Colonic mucosa (tissue), 4 donors: Measurements from ENCODE around the gene RMND1. TPM values are rescaled to one million over a fixed set of nuclear protein-coding genes. Genes with fewer than 3 reads are reported as not detected.
"Not testable (repeated sequence)": the region's sequence is repeated elsewhere in the genome, so short reads cannot be mapped to it uniquely, and the experiment has no call there.

Experiments used
- DNase-seq: peaks from one replicate; pipeline ENCODE4 v3.0.0-alpha.2; 2020
- H3K27ac ChIP-seq: fragments of 200-600 bp; one replicate; pipeline ENCODE4 v1.8.0; 2021
- H3K27me3 ChIP-seq: fragments of 200-600 bp; one replicate; pipeline ENCODE4 v1.8.0; 2021
- H3K36me3 ChIP-seq: fragments of 200-600 bp; one replicate; pipeline ENCODE4 v1.8.0; 2021
- H3K4me1 ChIP-seq: fragments of 200-600 bp; one replicate; pipeline ENCODE4 v1.8.0; 2021; ENCODE audit warnings: mild to moderate bottlenecking
- H3K4me3 ChIP-seq: fragments of 200-600 bp; one replicate; pipeline ENCODE4 v1.8.0; 2021
- H3K9ac ChIP-seq, 2 donors: one replicate each; pipeline ENCODE4 v1.7.0; 2013; ENCODE audit warnings: control low read depth in 2 of 2, low read depth in 2 of 2, low read length in 2 of 2
- H3K9me3 ChIP-seq: fragments of 200-600 bp; one replicate; pipeline ENCODE4 v1.8.0; 2021
- CTCF ChIP-seq: fragments of 200-600 bp; IDR thresholded peaks from one replicate; pipeline ENCODE4 v1.8.0; 2022; ENCODE audit warnings: antibody characterized with exemption, mild to moderate bottlenecking
- intact Hi-C: fragments of 100-400 bp; cut with DNase I; formaldehyde crosslinking; loops from one replicate; pipeline ENCODE4 v1.14.1; 2022
- total RNA-seq, 2 donors: library from RNA; stranded (reverse); fragmentation: NEBNext Ultra II Directional in 1 of 2; extraction: Animal tissue kit (Norgen Biotek cat#: 25700) in 1 of 2; gene quantifications; one replicate each; pipeline ENCODE4 v1.2.1, GENCODE V29; 2021
- donor health status: healthy.
- donor health status: DM: no; HTN: no; CAD: no.
- donor health status: DM: no; HTN: no; CAD: no.

Gene RMND1
- total RNA-seq, 2 donors from 2014 or later: 20.3 to 20.4 TPM

DNA sequence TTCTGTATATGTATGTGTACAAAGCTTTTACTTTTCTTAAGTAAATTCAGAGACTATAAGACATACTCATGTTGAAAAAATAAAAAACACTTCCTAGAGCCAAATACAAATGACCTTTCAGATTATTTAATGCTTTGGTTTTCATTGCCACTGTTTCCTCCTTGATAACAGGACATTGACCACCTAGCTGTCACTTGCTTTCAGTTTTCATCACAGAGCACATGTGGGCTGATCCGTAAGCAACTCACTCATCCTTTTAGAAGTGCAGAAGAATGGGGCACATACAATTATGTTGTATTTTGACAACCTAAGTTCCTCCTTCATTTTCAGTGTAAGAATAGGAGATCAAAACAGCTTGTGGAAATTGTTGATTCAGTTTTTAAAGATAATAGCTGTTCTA is 66.7 kb downstream of the RMND1 start:
- H3K9ac ChIP-seq: no peak overlapping the region
- intact Hi-C loops: no loop called here
- no peaks in the 10 kb centered on the region for H3K4me1 ChIP-seq
- no peak overlapping the region for H3K27ac ChIP-seq
- H3K4me3 ChIP-seq: no peak overlapping the region
- no peaks in the 10 kb centered on the region for H3K27me3 ChIP-seq
- DNase-seq: no peak
- H3K9me3 ChIP-seq: no peaks in the 10 kb centered on the region
- TF ChIP-seq CTCF: no peak
- H3K36me3 ChIP-seq: no peaks in the 10 kb centered on the region

GRCh38 chr6:151384151-151384550 is 67.8 kb downstream of the RMND1 start:
- intact Hi-C loops: no loop called here
- no peak overlapping the region for H3K9ac ChIP-seq
- no peak for TF ChIP-seq CTCF
- no peak overlapping the region for H3K4me3 ChIP-seq
- DNase-seq: no peak
- H3K27me3 ChIP-seq: no peaks in the 10 kb centered on the region
- no peaks in the 10 kb centered on the region for H3K36me3 ChIP-seq
- H3K4me1 ChIP-seq: no peaks in the 10 kb centered on the region
- no peaks in the 10 kb centered on the region for H3K9me3 ChIP-seq
- H3K27ac ChIP-seq: no peak overlapping the region

GRCh38 chr6:151382631-151383030 is 69.3 kb downstream of the RMND1 start:
- H3K27me3 ChIP-seq, H3K9me3 ChIP-seq, H3K27ac ChIP-seq, H3K36me3 ChIP-seq, H3K4me1 ChIP-seq, H3K4me3 ChIP-seq, H3K9ac ChIP-seq, intact Hi-C loops, DNase-seq: not testable (repeated sequence)

GRCh38 chr6:151381722-151382121 is 70.2 kb downstream of the RMND1 start:
- no peak for TF ChIP-seq CTCF
- H3K27ac ChIP-seq: no peak overlapping the region
- DNase-seq: no peak
- no peaks in the 10 kb centered on the region for H3K36me3 ChIP-seq
- H3K4me1 ChIP-seq: no peaks in the 10 kb centered on the region
- no peak overlapping the region for H3K4me3 ChIP-seq
- no peaks in the 10 kb centered on the region for H3K9me3 ChIP-seq
- H3K9ac ChIP-seq: no peak overlapping the region
- intact Hi-C loops: no loop called here
- no peaks in the 10 kb centered on the region for H3K27me3 ChIP-seq

- Histone ChIP-seq H3K27me3 (no peaks in the 10 kb centered on the region), H3K9ac (no peak overlapping the region), H3K4me1 (no peaks in the 10 kb centered on the region), H3K36me3 (no peaks in the 10 kb centered on the region), H3K9me3 (no peaks in the 10 kb centered on the region), H3K27ac (no peak overlapping the region), H3K4me3 (no peak overlapping the region)
- DNase-seq: no peak
- intact Hi-C loops: no loop called here
- no peak for TF ChIP-seq CTCF
Measured at GRCh38 chr6:151380848-151381205, 71.1 kb downstream of the RMND1 start.

DNA sequence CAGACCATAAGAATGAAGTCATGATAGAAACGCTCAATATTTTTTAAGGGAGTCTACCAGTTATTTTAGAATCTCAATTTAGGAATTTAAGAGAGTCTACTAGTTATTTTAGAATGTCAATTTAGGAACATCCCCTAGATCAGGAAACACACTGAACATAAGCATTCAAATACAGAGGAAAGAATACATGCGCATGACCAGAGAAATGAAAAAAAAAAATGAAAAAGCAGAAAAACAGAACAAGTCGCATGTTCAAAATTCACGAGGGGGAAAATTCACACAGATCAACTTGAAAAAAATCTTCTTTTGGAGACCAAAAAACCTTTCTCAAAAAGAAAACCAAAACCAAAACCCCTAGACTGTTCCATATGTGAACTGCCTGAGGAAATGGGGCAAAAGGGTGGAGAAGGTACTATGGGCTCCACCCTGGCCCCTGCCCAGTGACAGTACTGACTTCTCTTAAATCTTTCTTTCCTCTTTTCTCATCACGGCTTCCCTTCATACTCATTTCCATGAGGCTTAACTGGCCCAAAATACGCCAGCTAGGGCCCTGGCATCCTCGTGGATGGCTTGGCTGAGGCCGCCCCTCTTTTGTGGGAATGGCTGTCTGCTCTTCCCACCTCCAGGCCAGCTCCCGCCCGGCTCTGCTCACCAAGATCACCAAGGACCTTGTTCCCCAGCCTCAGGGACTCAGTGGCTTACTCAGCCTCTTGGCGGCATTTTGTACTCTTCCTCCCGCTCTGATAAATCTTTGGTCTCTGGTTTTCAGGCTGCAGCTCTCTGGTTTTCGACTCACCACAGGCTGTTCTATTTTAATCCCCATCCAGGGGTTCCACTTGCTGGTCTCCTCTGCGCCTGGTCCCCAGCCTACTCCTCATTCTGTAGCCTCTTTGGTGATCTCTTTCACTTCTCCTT is 71.7 kb downstream of the RMND1 start:
- Histone ChIP-seq H3K27me3 (no peaks in the 10 kb centered on the region), H3K36me3 (no peaks in the 10 kb centered on the region), H3K4me3 (no peak overlapping the region), H3K4me1 (no peaks in the 10 kb centered on the region), H3K9ac (peak overlapping the region in 1 of 2 donors; percentile 21), H3K27ac (peak overlapping the region; percentile 21), H3K9me3 (no peaks in the 10 kb centered on the region)
- no peak for TF ChIP-seq CTCF
- DNase-seq: no peak
- intact Hi-C loops: no loop called here
